Spinal cord (tissue), 10 donors: ENCODE measurements around the gene SUPT7L. TPM values are rescaled to one million over a fixed set of nuclear protein-coding genes. Genes with fewer than 3 reads are reported as not detected.

Source experiments
- DNase-seq, 6 donors: peaks; one replicate each; pipeline versions ENCODE4 v3.0.0 to v3.0.0-alpha.2; 2013 to 2015; ENCODE audit warnings: low spot score in 6 of 6, low read depth in 4 of 6
- H3K27ac ChIP-seq: one replicate; pipeline ENCODE4 v1.5.1; 2013; ENCODE audit warnings: low read depth, low read length, control low read depth
- H3K27me3 ChIP-seq: one replicate; pipeline ENCODE4 v1.6.1; 2013; ENCODE audit warnings: low read length; ENCODE audit not compliant: control insufficient read depth, insufficient read depth
- H3K36me3 ChIP-seq: one replicate; pipeline ENCODE4 v1.6.1; 2013; ENCODE audit warnings: low read length; ENCODE audit not compliant: control insufficient read depth, insufficient read depth
- H3K4me1 ChIP-seq: one replicate; pipeline ENCODE4 v1.6.1; 2013; ENCODE audit warnings: low read length; ENCODE audit not compliant: control insufficient read depth, insufficient read depth
- H3K4me3 ChIP-seq: one replicate; pipeline ENCODE4 v1.5.1; 2013; ENCODE audit warnings: low read depth, low read length, control low read depth
- H3K9me3 ChIP-seq: one replicate; pipeline ENCODE4 v1.6.1; 2013; ENCODE audit warnings: low read length; ENCODE audit not compliant: control insufficient read depth, insufficient read depth
- WGBS: methylation state at CpG from one replicate; pipeline ENCODE4 v1.1.5; 2013; ENCODE audit warnings: missing lambda C conversion rate; ENCODE audit not compliant: insufficient coverage; 5-methylcytosine and 5-hydroxymethylcytosine counted together
- polyA plus RNA-seq, 2 donors: library from polyadenylated mRNA; unstranded; fragments of 120-200 nt; gene quantifications; one replicate each; pipeline ENCODE4 v1.2.1, GENCODE V29; 2013; ENCODE audit not compliant: insufficient read length in 2 of 2
- total RNA-seq, 2 donors: library from RNA; depleted of rRNA in 1 of 2; stranded (reverse); fragments of 120-200 nt in 1 of 2; fragments of >200 nt in 1 of 2; gene quantifications; one replicate each; pipeline versions ENCODE4 v1.2.3 to v1.2.4, GENCODE V29; 2013 to 2014
- donor health status: healthy.

SUPT7L gene
- total and polyA plus RNA-seq, 4 donors: 34.8 to 57.9 (median 50.0) TPM

DNA sequence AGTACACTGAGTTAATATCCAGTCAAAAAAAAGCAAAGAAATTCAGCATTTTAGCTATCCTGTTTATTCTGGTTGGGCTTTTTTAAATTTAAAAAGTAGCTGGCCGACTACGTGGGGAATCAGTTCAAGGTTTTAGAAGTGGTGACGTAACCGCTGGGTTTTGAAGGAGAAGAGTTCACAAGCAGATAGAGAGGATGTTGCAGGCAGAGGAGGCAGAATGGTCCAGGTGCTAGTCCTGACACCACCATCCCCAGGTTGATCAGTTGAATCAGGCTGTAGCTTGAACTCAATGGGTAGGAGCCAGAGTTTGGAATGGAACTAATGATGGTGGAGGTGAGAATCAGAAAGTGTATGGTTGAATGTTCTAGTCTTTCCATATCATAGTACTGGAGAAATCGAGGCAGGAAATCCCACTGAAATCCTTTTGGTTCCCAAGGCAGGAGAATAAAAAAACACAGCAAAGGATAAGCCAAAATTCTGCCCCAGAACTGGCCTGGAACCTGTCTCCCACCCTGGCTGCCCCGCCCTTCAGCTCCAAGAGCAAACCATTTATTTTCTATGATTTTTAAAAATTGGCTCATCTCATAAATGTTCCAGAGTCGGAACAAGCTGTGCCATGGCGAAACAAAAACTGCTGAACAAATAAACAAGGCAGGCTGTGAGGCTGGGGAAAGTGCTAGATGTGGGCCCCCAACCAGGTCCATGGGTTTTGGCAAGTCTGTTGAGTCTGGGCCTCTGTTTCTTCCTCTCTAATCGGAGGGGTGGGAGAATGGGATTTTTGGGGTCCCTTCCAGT is 44.2 kb upstream of the SUPT7L start:
- no peaks in the 10 kb centered on the region for H3K9me3 ChIP-seq
- 84% methylated on average over 8 of the region's 9 CpGs for WGBS
- H3K4me3 ChIP-seq: no peak overlapping the region
- H3K27ac ChIP-seq: no peak overlapping the region
- no peaks in the 10 kb centered on the region for H3K27me3 ChIP-seq
- H3K4me1 ChIP-seq: peaks cover 3% of the 10 kb centered on the region
- no peak for DNase-seq
- H3K36me3 ChIP-seq: no peaks in the 10 kb centered on the region

DNA sequence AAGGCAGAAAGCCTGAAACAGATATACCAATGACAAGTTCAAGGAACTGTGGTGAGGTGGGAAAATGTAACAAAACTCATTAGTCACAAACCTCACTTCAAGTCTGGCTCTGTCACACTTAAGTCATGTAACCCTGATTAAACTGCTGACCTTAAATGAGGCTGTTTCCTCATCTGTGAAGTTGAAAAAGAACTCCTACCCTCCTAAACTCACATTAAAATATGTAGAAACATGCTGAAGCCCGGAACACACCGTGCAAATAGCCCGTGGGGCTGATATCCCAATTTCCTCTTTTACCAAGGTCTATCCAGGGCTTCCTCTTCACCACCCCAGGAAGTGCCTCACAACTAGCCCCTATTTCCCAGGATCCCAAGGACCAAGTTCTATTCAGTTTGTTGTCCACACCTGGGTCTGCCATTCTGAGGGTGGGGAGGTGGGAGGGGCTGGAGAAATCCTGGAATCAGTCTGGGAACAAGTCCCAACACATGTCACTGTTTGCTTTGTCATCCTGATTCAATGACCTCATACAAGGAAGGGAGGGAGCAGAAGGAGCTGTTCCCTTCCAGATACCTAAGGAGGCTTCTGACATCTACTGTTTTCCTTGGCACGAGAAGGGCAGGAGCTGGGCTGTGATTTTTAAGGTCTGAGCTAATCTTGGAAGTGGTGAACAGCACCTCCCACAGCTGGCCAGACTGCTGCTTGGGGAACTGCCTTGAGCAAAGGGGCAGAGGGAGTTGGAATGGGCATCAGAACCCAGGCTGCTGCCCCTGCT is 42.6 kb upstream of the SUPT7L start:
- WGBS: 65% methylated on average over 4 of the region's 4 CpGs

DNA sequence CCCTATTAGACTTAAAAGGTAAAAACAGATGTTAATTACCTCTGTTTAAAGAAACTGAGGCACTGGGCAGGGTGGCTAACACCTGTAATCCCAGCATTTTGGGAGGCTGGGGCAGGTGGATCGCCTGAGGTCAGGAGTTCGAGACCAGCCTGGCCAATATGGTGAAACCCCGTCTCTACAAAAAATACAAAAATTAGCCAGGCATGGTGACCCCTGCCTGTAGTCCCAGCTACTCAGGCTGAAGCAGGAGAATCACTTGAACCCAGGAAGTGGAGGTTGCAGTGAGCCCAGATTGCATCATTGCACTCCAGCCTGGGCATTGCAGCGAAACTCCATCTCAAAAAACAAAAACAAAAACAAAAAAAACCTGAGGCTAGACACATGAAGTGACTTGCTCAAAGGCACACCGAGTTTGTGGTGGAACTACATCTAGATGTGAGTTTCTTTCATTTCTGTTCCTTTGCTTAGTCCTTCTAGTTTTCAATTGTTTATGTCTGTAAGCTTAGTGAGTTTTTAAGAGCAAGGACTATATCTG is 41.0 kb upstream of the SUPT7L start:
- WGBS: 94% methylated on average over 3 of the region's 5 CpGs
- Histone ChIP-seq H3K4me3 (no peak overlapping the region), H3K9me3 (no peaks in the 10 kb centered on the region), H3K27ac (no peak overlapping the region), H3K36me3 (no peaks in the 10 kb centered on the region), H3K4me1 (peaks cover 3% of the 10 kb centered on the region), H3K27me3 (no peaks in the 10 kb centered on the region)
- no peak for DNase-seq

More for the DNA sequence above, 42.6 kb upstream of the SUPT7L start:
- DNase-seq: peak in 2 of 6 donors; percentile 5 to 74
- no peaks in the 10 kb centered on the region for H3K36me3 ChIP-seq
- H3K9me3 ChIP-seq: no peaks in the 10 kb centered on the region
- no peaks in the 10 kb centered on the region for H3K27me3 ChIP-seq
- no peak overlapping the region for H3K4me3 ChIP-seq
- peak overlapping the region; percentile 43 for H3K27ac ChIP-seq
- H3K4me1 ChIP-seq: peaks cover 3% of the 10 kb centered on the region

DNA sequence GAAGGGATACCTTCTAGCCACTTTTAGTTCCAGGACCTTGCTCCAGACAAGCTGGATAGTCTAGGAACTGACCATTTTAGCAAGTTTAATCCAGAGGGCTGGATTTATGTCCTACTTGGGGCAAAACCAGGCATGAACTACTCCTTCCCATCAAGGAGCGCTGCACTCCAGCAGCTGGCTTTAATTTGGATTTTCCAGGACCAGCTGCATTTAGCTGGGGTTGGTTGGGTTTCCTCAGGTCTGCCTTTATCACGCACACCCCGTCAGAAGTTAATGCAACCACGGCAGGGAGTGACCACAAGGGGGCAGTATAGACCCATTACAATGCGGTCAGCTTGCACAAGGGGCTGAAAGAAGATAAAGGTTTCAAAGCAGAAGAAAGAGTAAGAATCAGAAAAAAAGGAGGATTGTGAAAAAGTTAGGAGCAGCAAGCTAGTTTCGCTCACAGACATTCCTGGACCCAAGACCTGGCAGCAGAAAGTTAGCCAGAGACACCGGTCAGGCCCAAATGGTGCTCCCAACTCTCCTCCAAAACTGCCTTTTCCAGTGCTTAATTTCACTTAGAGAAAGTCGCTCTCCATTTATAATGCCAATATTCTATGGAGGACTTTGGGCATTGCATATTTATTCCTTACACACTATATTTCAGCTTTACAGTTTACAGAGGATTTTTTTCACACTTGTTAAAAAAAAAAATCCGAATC is 40.4 kb upstream of the SUPT7L start:
- Histone ChIP-seq H3K9me3 (no peaks in the 10 kb centered on the region), H3K27ac (no peak overlapping the region), H3K36me3 (peaks cover 2% of the 10 kb centered on the region), H3K4me3 (no peak overlapping the region), H3K4me1 (peaks cover 3% of the 10 kb centered on the region), H3K27me3 (no peaks in the 10 kb centered on the region)
- peak in 5 of 6 donors; percentile 70 to 96 (median 82) for DNase-seq
- WGBS: 6% methylated on average over 7 of the region's 9 CpGs

DNA sequence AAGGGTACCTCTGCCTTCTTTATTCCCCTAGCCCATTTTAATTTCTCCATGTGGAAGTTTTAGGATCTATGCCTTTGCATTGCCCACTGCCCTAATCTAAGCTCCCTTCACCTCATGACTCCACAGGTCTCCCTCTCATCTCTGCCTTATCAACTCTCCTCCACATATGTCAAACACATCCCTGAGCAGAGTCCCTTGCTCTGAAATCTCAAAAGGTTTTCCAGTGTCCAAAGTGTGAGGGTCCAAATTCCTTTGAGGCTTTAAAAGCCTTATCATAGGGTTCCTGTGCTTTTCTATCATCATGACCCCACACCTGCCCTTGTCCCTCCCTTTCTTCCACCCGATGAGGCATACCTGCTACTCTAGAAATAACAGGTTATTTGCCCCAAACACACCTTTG is 38.9 kb upstream of the SUPT7L start:
- WGBS: no CpG with 5 or more reads among the region's 1 CpG

DNA sequence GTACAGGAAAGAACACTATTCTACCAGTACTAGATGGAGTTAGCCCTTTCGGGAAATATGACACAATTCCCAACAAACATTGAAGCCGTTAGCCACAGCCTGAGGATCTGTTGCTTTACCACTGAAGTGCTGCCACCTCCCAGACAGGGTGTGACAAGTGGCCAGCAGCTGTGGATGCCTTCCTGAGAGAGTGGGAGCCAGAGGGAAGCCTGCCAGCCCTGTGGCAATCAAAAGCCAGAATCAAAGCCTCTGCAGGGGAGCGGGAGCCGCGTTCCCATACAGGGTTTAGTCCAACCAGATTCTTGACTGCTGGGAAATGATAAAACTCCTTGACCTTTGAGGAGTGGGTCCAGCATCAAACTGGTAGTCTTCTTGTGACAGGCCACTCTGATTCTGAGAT is 38.3 kb upstream of the SUPT7L start:
- H3K27me3 ChIP-seq: no peaks in the 10 kb centered on the region
- peaks cover 2% of the 10 kb centered on the region for H3K36me3 ChIP-seq
- 28% methylated on average over 4 of the region's 5 CpGs for WGBS
- peak in 2 of 6 donors; percentile 35 to 37 for DNase-seq
- peaks cover 3% of the 10 kb centered on the region for H3K4me1 ChIP-seq
- H3K27ac ChIP-seq: no peak overlapping the region
- no peaks in the 10 kb centered on the region for H3K9me3 ChIP-seq
- H3K4me3 ChIP-seq: no peak overlapping the region

More for the DNA sequence above, 38.9 kb upstream of the SUPT7L start:
- no peak for DNase-seq
- Histone ChIP-seq H3K4me1 (peaks cover 3% of the 10 kb centered on the region), H3K36me3 (peaks cover 2% of the 10 kb centered on the region), H3K4me3 (no peak overlapping the region), H3K9me3 (no peaks in the 10 kb centered on the region), H3K27me3 (no peaks in the 10 kb centered on the region), H3K27ac (no peak overlapping the region)

DNA sequence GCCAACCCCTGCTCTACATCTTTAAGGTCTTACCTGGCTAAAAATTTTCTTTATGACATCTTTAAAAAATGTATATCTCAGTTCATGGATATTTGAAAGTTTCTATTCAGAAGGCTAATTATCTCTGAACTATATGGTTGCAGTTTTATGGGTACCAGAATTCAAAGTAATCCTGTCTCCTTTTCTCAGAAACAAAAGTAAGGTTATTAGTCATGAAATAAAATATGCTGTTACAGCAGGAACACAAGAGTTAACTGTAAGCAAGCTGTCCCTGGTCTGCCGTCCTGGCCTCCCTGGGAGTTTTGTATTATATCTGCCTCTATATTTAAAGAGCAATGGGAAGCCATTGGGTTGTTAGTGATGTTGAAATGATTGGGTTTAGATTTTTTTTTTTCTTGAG is 34.2 kb upstream of the SUPT7L start:
- no peak overlapping the region for H3K4me3 ChIP-seq
- 100% methylated on average over 1 of the region's 1 CpG for WGBS
- peaks cover 8% of the 10 kb centered on the region for H3K36me3 ChIP-seq
- H3K9me3 ChIP-seq: no peaks in the 10 kb centered on the region
- DNase-seq: no peak
- no peaks in the 10 kb centered on the region for H3K4me1 ChIP-seq
- H3K27me3 ChIP-seq: no peaks in the 10 kb centered on the region
- H3K27ac ChIP-seq: no peak overlapping the region

DNA sequence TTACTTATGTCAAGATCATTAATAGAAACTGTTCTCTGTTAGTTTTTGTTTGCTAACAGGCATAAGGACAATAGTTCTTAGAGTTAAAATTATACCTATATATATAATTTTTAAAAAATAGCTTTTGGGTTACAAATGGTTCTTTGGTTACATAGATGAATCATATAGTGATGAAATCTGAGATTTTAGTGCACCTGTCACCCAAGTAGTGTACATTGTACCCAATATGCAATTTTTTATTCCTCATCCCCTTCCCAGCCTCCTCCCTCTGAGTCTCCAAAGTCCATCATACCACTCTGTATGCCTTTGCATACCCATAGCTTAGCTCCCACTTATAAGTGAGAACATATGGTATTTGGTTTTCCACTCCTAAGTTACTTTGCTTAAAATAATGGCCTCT is 26.6 kb upstream of the SUPT7L start:
- no peaks in the 10 kb centered on the region for H3K9me3 ChIP-seq
- no peaks in the 10 kb centered on the region for H3K4me1 ChIP-seq
- no peak overlapping the region for H3K4me3 ChIP-seq
- H3K27me3 ChIP-seq: no peaks in the 10 kb centered on the region
- no peak for DNase-seq
- H3K27ac ChIP-seq: no peak overlapping the region
- H3K36me3 ChIP-seq: peaks cover 29% of the 10 kb centered on the region

DNA sequence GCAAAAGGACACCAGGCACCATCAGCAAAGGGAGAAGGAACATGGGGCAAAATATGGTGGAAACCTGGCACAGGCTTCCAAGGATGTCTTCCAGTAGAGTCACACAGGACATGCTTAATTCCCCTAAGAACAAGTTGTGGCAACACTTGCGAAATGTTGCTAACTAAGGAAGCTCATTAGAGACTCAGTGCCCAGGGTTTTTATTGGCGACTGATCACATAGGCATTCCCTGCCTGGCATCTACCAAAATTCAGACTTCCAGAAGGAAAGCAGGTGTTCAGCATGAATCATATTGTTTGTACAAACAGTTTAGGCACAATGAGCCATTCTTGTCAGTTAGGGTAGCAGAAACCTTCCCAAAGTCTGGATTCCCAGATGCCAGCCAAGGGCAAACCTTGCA is 26.0 kb upstream of the SUPT7L start:
- H3K4me1 ChIP-seq: no peaks in the 10 kb centered on the region
- H3K36me3 ChIP-seq: peaks cover 29% of the 10 kb centered on the region
- H3K27me3 ChIP-seq: no peaks in the 10 kb centered on the region
- no peak overlapping the region for H3K4me3 ChIP-seq
- DNase-seq: no peak
- 100% methylated on average over 1 of the region's 2 CpGs for WGBS
- H3K27ac ChIP-seq: no peak overlapping the region
- H3K9me3 ChIP-seq: no peaks in the 10 kb centered on the region
